GM12873 (cell line): Measurements from ENCODE around the gene DDX50.

Source experiments
- TF ChIP-seq, protein P1 (sequence below): IDR thresholded peaks from 2 replicates; pipeline ENCODE4 v1.5.1; 2012; ENCODE audit warnings: low read depth, mild to moderate bottlenecking, moderate library complexity, low read length, control low read depth; ENCODE audit not compliant: insufficient read depth; ENCODE audit errors: missing control alignments

The DDX50 gene

GRCh38 chr10:68870061-68870460 lies 31.1 kb upstream of the DDX50 start:
- TF ChIP-seq, protein P1, sequence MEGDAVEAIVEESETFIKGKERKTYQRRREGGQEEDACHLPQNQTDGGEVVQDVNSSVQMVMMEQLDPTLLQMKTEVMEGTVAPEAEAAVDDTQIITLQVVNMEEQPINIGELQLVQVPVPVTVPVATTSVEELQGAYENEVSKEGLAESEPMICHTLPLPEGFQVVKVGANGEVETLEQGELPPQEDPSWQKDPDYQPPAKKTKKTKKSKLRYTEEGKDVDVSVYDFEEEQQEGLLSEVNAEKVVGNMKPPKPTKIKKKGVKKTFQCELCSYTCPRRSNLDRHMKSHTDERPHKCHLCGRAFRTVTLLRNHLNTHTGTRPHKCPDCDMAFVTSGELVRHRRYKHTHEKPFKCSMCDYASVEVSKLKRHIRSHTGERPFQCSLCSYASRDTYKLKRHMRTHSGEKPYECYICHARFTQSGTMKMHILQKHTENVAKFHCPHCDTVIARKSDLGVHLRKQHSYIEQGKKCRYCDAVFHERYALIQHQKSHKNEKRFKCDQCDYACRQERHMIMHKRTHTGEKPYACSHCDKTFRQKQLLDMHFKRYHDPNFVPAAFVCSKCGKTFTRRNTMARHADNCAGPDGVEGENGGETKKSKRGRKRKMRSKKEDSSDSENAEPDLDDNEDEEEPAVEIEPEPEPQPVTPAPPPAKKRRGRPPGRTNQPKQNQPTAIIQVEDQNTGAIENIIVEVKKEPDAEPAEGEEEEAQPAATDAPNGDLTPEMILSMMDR = no peak

DNA sequence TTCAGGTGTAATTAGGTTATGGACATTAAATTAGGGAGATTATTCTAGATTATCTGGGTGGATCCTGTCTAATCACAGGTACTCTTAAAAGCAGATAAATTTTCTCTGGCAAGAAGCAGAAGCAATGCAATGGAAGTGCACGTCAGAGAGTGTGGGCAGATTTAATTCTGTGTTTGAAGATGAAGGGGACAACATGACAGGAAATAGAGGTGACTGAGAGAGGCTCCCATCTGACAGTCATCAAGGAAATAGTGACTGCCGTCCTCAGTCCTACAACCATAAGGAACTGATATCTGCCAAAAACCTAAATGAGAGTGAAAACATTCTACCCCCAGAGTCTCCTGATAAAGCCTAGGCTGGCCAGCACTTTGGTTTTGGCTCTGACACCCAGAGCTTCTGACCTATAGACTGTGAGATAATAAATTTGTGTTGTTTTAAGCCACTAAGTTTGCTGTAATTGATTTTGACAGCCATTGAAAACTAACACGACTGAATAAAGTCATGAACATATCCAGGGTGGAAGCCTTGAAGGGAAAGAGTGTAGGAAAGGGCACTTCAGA lies 30.5 kb upstream of the DDX50 start:
- TF ChIP-seq, protein P1 = no peak

DNA sequence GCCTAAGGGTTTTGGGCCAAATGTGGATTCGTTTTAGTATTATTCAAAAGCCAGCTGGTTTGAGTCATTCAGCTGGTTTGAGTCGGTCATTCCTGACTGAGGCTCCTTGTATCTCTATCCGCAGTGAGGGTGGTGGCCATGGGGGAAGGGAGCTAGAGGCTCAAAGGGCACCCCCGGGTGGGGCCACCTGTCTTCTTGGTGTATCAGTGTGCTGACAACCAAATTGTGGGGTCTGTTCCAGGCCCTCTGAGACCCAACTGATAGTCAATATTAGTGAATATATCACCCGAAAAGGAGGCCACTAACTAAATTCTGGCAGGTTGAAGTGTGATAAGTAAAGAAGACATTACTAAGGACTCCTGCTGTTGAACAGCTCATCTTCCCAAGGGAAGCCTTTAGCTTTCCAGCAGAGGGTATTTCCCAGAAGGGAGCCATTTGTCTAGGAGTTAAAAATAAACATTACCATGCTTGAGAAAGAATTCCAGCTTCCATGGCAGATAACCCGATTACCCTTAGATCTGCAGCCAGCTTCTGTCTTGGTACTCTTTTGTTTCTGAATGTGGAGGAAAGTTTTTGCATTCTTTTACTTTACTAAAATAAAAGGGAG lies 29.9 kb upstream of the DDX50 start:
- TF ChIP-seq, protein P1 = no peak

- TF ChIP-seq, protein P1 = no peak
These were observed 29.3 kb upstream of the DDX50 start for GRCh38 chr10:68871731-68872342.

DNA sequence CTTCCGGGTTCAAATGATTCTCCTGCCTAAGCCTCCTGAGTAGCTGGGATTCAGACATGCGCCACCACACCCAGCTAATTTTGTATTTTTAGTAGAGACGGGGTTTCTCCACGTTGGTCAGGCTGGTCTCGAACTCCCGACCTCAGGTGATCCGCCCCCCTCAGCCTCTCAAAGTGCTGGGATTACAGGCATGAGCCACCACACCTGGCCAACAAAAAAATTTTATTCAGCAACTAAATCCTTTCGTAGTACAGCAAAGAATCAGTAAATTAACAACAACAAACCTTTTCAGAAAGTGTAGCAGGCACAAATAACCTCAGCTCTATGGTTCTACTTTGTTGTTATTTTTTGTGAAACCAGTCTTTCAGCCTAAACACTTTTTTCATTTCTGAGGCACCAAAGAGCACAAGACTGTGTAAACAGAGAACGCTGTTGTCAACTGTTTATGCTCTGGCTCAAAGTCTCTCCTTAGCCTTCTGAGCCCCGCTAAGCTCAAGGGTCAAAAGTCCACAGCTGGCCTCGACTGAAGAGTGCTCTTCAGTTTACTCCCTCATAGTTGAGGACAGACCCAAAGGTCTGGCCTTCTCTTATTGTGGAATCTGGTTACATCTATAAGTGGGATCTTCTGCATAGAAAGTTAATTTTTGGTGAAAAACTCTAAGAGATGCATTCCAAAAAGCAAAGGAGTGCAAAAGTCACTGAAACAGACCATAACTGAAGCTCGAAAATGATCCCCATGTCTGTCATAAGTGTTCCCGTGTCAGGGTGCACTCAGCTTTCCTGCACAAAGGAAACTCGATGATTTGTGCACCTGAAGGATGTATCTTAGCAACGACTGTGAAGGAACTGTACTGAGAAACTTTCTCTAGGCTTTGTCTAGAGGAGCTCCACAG lies 24.6 kb upstream of the DDX50 start:
- TF ChIP-seq, protein P1 = no peak

GRCh38 chr10:68877482-68878110 lies 23.5 kb upstream of the DDX50 start:
- TF ChIP-seq, protein P1 = no peak
